ENCODE data around the gene LRP6. TPM values are rescaled to one million over a fixed set of nuclear protein-coding genes. Genes with fewer than 3 reads are reported as not detected.

LRP6 gene
- total and polyA plus RNA-seq, 10 of the 15 experiments (the other 5 are each of a cell fraction or from before 2014, with no cell fraction given) = 1.5 to 14.9 (median 6.1) TPM

DNA sequence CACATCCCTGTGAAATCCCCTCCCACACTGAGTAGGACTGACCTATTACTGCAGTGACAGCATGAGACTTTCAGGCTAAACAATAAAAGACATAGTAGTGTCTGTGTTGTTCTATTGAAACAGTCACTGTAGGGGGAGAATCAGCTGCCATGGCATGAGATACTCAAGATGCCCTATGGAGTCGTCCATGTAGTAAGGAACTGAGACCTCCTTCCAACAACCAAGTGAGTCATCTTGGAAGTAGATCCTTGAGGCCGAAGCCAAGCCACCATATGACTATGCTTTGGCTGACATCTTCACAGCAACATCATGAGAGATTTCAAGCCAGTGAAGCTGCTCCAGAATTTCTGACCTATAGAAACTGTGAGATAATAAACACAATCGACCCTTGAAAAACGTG is 12.1 kb upstream of the LRP6 start:
- Histone ChIP-seq H3K9ac (ENCODE audit: control insufficient read depth, insufficient read depth, low read length) (no peak overlapping the region), H3K79me2 (ENCODE audit: control insufficient read depth, insufficient read depth, low read length) (no peaks in the 10 kb centered on the region), H2AFZ (ENCODE audit: control insufficient read depth, low read depth, low read length) (no peak overlapping the region), H3K4me3 (no peak overlapping the region), H3K36me3 (ENCODE audit: control insufficient read depth in 2 of 2, insufficient read depth in 2 of 2, low read length in 1 of 2) (no peaks in the 10 kb centered on the region), H3K4me2 (ENCODE audit: control insufficient read depth, insufficient read depth) (no peak overlapping the region), H3K9me3 (replicated peaks; ENCODE audit: control insufficient read depth, insufficient read depth, low read length) (no peaks in the 10 kb centered on the region), H4K20me1 (ENCODE audit: control insufficient read depth, insufficient read depth) (no peaks in the 10 kb centered on the region), H3K27ac (ENCODE audit: control insufficient read depth, insufficient read depth) (no peak overlapping the region), H3K27me3 (replicated peaks in 1 of 2; ENCODE audit: control insufficient read depth in 2 of 2, insufficient read depth in 2 of 2, low read length in 1 of 2) (peaks cover 0 to 5% of the 10 kb centered on the region in 2 experiments; a peak in 1 of 4 replicates), H3K4me1 (ENCODE audit: control insufficient read depth, insufficient read depth, low read length) (no peaks in the 10 kb centered on the region)
- ChIA-PET POLR2A (interaction anchor here (0.6 kb wide), 1 partner anchor 185 kb away, joined by 3 read pairs; no protein-coding TSS in a partner anchor), SMC1A (ENCODE audit: uncharacterized antibody, unreplicated experiment) (interaction anchor here (2.3 kb wide), 1 partner anchor 11 kb away, joined by 5 read pairs; no protein-coding TSS in a partner anchor), CTCF (interaction anchor here (1.3 kb wide), 1 partner anchor 33 kb away, joined by 3 read pairs; no protein-coding TSS in a partner anchor), RAD21 (ENCODE audit: unreplicated experiment) (no interaction called here)
- in situ Hi-C loops (cut with MboI) (no loop called here), intact Hi-C loops (cut with micrococcal nuclease; ENCODE audit: unreplicated experiment) (no loop called here)
- 1% methylated on average over 4 of the region's 4 CpGs for WGBS (ENCODE audit: insufficient coverage, insufficient replicate concordance, low lambda C conversion rate, missing lambda C conversion rate)
- DNase-seq (ENCODE audit: low read depth, low spot score) = no peak
- FAIRE-seq = no peak
- BruUV-seq (replicated peaks) = no TSS peak
- TF ChIP-seq ZNF384 (IDR thresholded peaks at IDR 0.05; ENCODE audit: borderline replicate concordance, low read depth, low read length) (no peak), KLF5 (IDR thresholded peaks at IDR 0.05; ENCODE audit: partially characterized antibody) (no peak), SIN3A (IDR thresholded peaks at IDR 0.05; ENCODE audit: low read depth, low read length) (no peak), MEF2A (IDR thresholded peaks at IDR 0.05; ENCODE audit: insufficient read depth, low read depth, low read length) (no peak)
- TF ChIP-seq, protein P1, sequence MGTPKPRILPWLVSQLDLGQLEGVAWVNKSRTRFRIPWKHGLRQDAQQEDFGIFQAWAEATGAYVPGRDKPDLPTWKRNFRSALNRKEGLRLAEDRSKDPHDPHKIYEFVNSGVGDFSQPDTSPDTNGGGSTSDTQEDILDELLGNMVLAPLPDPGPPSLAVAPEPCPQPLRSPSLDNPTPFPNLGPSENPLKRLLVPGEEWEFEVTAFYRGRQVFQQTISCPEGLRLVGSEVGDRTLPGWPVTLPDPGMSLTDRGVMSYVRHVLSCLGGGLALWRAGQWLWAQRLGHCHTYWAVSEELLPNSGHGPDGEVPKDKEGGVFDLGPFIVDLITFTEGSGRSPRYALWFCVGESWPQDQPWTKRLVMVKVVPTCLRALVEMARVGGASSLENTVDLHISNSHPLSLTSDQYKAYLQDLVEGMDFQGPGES (IDR thresholded peaks at IDR 0.05) = no peak
- TF ChIP-seq, protein P2, sequence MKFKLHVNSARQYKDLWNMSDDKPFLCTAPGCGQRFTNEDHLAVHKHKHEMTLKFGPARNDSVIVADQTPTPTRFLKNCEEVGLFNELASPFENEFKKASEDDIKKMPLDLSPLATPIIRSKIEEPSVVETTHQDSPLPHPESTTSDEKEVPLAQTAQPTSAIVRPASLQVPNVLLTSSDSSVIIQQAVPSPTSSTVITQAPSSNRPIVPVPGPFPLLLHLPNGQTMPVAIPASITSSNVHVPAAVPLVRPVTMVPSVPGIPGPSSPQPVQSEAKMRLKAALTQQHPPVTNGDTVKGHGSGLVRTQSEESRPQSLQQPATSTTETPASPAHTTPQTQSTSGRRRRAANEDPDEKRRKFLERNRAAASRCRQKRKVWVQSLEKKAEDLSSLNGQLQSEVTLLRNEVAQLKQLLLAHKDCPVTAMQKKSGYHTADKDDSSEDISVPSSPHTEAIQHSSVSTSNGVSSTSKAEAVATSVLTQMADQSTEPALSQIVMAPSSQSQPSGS (IDR thresholded peaks at IDR 0.05; ENCODE audit: low read length) = no peak
- no peak; the same call in 2 of the 3 replicates for ATAC-seq

All from GM12878 (cell line).